OCI-LY3 (cell line): ENCODE data around the gene OAF.
"Not testable (repeated sequence)": the region's sequence is repeated elsewhere in the genome, so short reads cannot be mapped to it uniquely, and the experiment has no call there.

ENCODE experiments used
- H2AFZ ChIP-seq: fragments of 200-600, 300-600 bp; shearing (Covaris generic); 2 replicates; pipeline ENCODE4 v1.6.0; 2014; ENCODE audit warnings: antibody characterized with exemption, low read depth, low read length
- H3K27ac ChIP-seq: fragments of 200-600, 300-600 bp; sonication (generic); 2 replicates; pipeline ENCODE4 v1.5.1; 2014; ENCODE audit warnings: mild to moderate bottlenecking, low read length, moderate library complexity, mixed read lengths
- H3K27me3 ChIP-seq: fragments of 200-600, 300-600 bp; sonication (generic); 2 replicates; pipeline ENCODE4 v1.6.1; 2014; ENCODE audit warnings: low read depth, low read length, mixed read lengths
- H3K36me3 ChIP-seq: fragments of 200-600, 300-600 bp; sonication (generic); replicated peaks from 2 replicates; pipeline ENCODE3; 2014; ENCODE audit warnings: low read depth, low read length, mixed read lengths
- H3K4me1 ChIP-seq: fragments of 300-600, 200-600 bp; sonication (generic); 2 replicates; pipeline ENCODE4 v1.6.1; 2014; ENCODE audit warnings: low read length, mixed read lengths
- H3K4me2 ChIP-seq: fragments of 200-600, 300-600 bp; sonication (generic); 2 replicates; pipeline ENCODE4 v1.6.1; 2014; ENCODE audit warnings: low read length, mixed read lengths
- H3K4me3 ChIP-seq: fragments of 300-600, 200-600 bp; sonication (generic); 2 replicates; pipeline ENCODE4 v1.5.1; 2014; ENCODE audit warnings: antibody characterized with exemption, mild to moderate bottlenecking, low read length, moderate library complexity
- H3K79me2 ChIP-seq: fragments of 300-600, 200-600 bp; shearing (Covaris generic); 2 replicates; pipeline ENCODE4 v1.6.1; 2014; ENCODE audit warnings: mild to moderate bottlenecking, low read length, mixed read lengths
- H3K9ac ChIP-seq: fragments of 300-600, 200-600 bp; shearing (Covaris generic); 2 replicates; pipeline ENCODE4 v1.6.0; 2014; ENCODE audit warnings: mild to moderate bottlenecking, low read length, moderate library complexity
- H3K9me3 ChIP-seq: fragments of 200-600, 300-600 bp; shearing (Covaris generic); 2 replicates; pipeline ENCODE4 v1.6.1; 2014; ENCODE audit warnings: low read length, mixed read lengths; ENCODE audit not compliant: insufficient read depth
- H4K20me1 ChIP-seq: fragments of 200-600, 300-600 bp; sonication (generic); 2 replicates; pipeline ENCODE4 v1.6.1; 2016; ENCODE audit warnings: low read length, mixed read lengths; ENCODE audit not compliant: insufficient read depth
- EZH2phosphoT487 ChIP-seq: fragments of 200-600 bp; shearing (Covaris generic); IDR thresholded peaks from 2 replicates; pipeline ENCODE4 v1.6.1; 2018; ENCODE audit warnings: antibody characterized with exemption, mixed run types, low read depth
- TF ChIP-seq, protein P1 (sequence below): fragments of 200-600, 300-600 bp; sonication (generic); IDR thresholded peaks from 2 replicates; pipeline ENCODE4 v1.5.1; 2014; ENCODE audit warnings: antibody characterized with exemption, low read length, low read depth

OAF gene

DNA sequence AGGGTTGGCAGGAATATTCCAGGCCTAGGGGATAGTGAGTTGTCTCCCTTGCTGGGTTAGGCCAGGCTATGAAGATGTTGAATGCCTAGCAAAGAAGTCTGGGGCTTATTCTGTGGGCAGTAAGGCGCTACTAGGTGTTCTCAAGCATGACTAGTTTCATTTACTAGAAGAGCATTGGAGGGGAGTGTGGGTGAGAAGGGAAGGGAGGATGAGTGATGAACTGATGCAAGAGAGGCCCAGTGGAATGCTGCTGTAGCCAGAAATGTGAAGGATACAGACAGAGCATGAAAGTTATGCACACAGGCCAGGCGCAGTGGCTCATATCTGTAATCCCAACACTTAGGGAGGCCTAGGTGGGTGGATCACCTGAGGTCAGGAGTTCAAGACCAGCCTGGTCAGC, 62.6 kb downstream of the OAF start:
- no peaks in the 10 kb centered on the region for H3K79me2 ChIP-seq
- no peak overlapping the region for H3K4me3 ChIP-seq
- H2AFZ ChIP-seq = no peak overlapping the region
- peaks cover 38% of the 10 kb centered on the region for H3K27me3 ChIP-seq
- no peak overlapping the region for H3K27ac ChIP-seq
- no peak for TF ChIP-seq EZH2phosphoT487
- TF ChIP-seq, protein P1, sequence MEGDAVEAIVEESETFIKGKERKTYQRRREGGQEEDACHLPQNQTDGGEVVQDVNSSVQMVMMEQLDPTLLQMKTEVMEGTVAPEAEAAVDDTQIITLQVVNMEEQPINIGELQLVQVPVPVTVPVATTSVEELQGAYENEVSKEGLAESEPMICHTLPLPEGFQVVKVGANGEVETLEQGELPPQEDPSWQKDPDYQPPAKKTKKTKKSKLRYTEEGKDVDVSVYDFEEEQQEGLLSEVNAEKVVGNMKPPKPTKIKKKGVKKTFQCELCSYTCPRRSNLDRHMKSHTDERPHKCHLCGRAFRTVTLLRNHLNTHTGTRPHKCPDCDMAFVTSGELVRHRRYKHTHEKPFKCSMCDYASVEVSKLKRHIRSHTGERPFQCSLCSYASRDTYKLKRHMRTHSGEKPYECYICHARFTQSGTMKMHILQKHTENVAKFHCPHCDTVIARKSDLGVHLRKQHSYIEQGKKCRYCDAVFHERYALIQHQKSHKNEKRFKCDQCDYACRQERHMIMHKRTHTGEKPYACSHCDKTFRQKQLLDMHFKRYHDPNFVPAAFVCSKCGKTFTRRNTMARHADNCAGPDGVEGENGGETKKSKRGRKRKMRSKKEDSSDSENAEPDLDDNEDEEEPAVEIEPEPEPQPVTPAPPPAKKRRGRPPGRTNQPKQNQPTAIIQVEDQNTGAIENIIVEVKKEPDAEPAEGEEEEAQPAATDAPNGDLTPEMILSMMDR = no peak
- no peaks in the 10 kb centered on the region for H4K20me1 ChIP-seq
- peaks cover 4% of the 10 kb centered on the region; the same call in 1 of the 2 replicates for H3K4me1 ChIP-seq
- no peak overlapping the region for H3K4me2 ChIP-seq
- no peaks in the 10 kb centered on the region for H3K9me3 ChIP-seq
- H3K36me3 ChIP-seq = no peaks in the 10 kb centered on the region
- H3K9ac ChIP-seq = no peak overlapping the region

GRCh38 chr11:120273956-120274355, 63.1 kb downstream of the OAF start:
- H3K4me3 ChIP-seq, H3K9ac ChIP-seq, H3K4me1 ChIP-seq, H3K79me2 ChIP-seq, H4K20me1 ChIP-seq, H2AFZ ChIP-seq, H3K27ac ChIP-seq, H3K4me2 ChIP-seq, H3K36me3 ChIP-seq, H3K9me3 ChIP-seq: not testable (repeated sequence)
- H3K27me3 ChIP-seq = peaks cover 33% of the 10 kb centered on the region

DNA sequence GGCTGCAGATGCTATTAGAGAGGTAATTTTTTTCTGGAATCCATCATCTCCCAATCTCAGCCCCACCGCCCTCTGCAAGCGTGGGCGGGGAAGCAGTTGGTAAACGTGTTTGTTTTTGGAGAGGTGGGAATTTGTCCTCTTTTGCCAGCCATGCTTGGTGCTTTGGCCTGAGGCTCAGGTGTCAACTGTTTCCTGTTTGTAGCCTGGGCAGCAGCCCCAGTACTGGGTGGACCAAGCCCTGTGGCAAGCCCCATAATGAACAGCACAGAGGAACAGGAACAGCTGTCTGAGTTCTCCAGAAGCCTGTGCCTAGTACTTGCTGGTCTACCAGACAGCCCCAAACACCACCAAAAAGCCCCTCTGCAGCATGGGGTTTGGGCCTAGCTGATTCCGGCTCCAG, 68.7 kb downstream of the OAF start:
- no peak overlapping the region for H3K4me3 ChIP-seq
- no peak for TF ChIP-seq EZH2phosphoT487
- TF ChIP-seq, protein P1 = no peak
- no peaks in the 10 kb centered on the region for H4K20me1 ChIP-seq
- H3K4me2 ChIP-seq = no peak overlapping the region
- H3K9me3 ChIP-seq = no peaks in the 10 kb centered on the region
- no peaks in the 10 kb centered on the region for H3K4me1 ChIP-seq
- H3K36me3 ChIP-seq = no peaks in the 10 kb centered on the region
- peaks cover 32% of the 10 kb centered on the region for H3K27me3 ChIP-seq
- H2AFZ ChIP-seq = no peak overlapping the region
- H3K9ac ChIP-seq = no peak overlapping the region
- H3K27ac ChIP-seq = no peak overlapping the region
- no peaks in the 10 kb centered on the region for H3K79me2 ChIP-seq
